CD14-positive monocyte (primary cell): ENCODE data around the gene STRN3. TPM values are rescaled to one million over a fixed set of nuclear protein-coding genes. Genes with fewer than 3 reads are reported as not detected.

Source experiments
- DNase-seq, 3 donors: peaks; one replicate each; pipeline ENCODE4 v3.0.0-alpha.2; 2011 to 2022
- H2AFZ ChIP-seq: 2 replicates; pipeline ENCODE4 v1.6.0; 2012; ENCODE audit warnings: mild to moderate bottlenecking, low read depth, low read length, inconsistent platforms; ENCODE audit not compliant: insufficient read depth, poor library complexity, severe bottlenecking
- H3K27ac ChIP-seq, 2 donors: 1 replicate in 1 of 2; 2 replicates in 1 of 2; pipeline ENCODE4 v1.5.1; 2012 to 2013; ENCODE audit warnings: low read length in 2 of 2, control low read depth in 1 of 2, inconsistent platforms in 1 of 2, low read depth in 1 of 2, mild to moderate bottlenecking in 1 of 2
- H3K27me3 ChIP-seq, 2 donors: one replicate each; pipeline versions ENCODE4 v1.6.0 to v1.6.1; 2011 to 2013; ENCODE audit warnings: low read length in 2 of 2; ENCODE audit not compliant: control insufficient read depth in 2 of 2, insufficient read depth in 2 of 2
- H3K36me3 ChIP-seq, 2 donors: replicated peaks in 1 of 2; 1 replicate in 1 of 2; 2 replicates in 1 of 2; pipeline versions ENCODE4 v1.5.1 to v1.6.1; 2012 to 2013; ENCODE audit warnings: low read length in 2 of 2, control low read depth in 1 of 2, inconsistent platforms in 1 of 2, mild to moderate bottlenecking in 1 of 2; ENCODE audit not compliant: insufficient read depth in 2 of 2, control insufficient read depth in 1 of 2
- H3K4me1 ChIP-seq, 2 donors: 1 replicate in 1 of 2; 2 replicates in 1 of 2; pipeline versions ENCODE4 v1.5.1 to v1.6.1; 2012 to 2013; ENCODE audit warnings: low read length in 2 of 2, control low read depth in 1 of 2, inconsistent platforms in 1 of 2, mild to moderate bottlenecking in 1 of 2, moderate library complexity in 1 of 2; ENCODE audit not compliant: insufficient read depth in 2 of 2, control insufficient read depth in 1 of 2
- H3K4me2 ChIP-seq: replicated peaks from 2 replicates; pipeline ENCODE3; 2012; ENCODE audit warnings: low read length, moderate library complexity, mild to moderate bottlenecking; ENCODE audit not compliant: poor library complexity, severe bottlenecking; ENCODE audit errors: extremely low read depth
- H3K4me3 ChIP-seq, 3 experiments: fragments of 200-600 bp in 1 of 3; sonication (generic) in 1 of 3; replicated peaks in 1 of 3; 1 replicate in 2 of 3; 2 replicates in 1 of 3; pipeline ENCODE4 v1.5.1; 2011 to 2013; ENCODE audit warnings: low read length in 3 of 3, mild to moderate bottlenecking in 3 of 3, control low read depth in 2 of 3, low read depth in 2 of 3, inconsistent platforms in 1 of 3, moderate library complexity in 1 of 3
- H3K79me2 ChIP-seq: 2 replicates; pipeline ENCODE4 v1.6.0; 2012; ENCODE audit warnings: mild to moderate bottlenecking, control low read depth, inconsistent platforms, low read length, moderate library complexity; ENCODE audit not compliant: insufficient read depth
- H3K9ac ChIP-seq: 2 replicates; pipeline ENCODE4 v1.6.0; 2017; ENCODE audit warnings: low read length, mild to moderate bottlenecking; ENCODE audit not compliant: insufficient read depth, poor library complexity, severe bottlenecking
- H3K9me3 ChIP-seq, 2 donors: replicated peaks in 1 of 2; 1 replicate in 1 of 2; 2 replicates in 1 of 2; pipeline versions ENCODE4 v1.5.1 to v1.6.1; 2012 to 2013; ENCODE audit warnings: low read length in 2 of 2, control low read depth in 1 of 2; ENCODE audit not compliant: control insufficient read depth in 1 of 2, insufficient read depth in 1 of 2
- H4K20me1 ChIP-seq: 2 replicates; pipeline ENCODE4 v1.6.0; 2012; ENCODE audit warnings: mild to moderate bottlenecking, low read length, control low read depth, moderate library complexity; ENCODE audit not compliant: insufficient read depth
- H3K27ac Mint-ChIP-seq, 7 donors: one replicate each; pipeline ENCODE4 v1.8.0; 2020; ENCODE audit warnings: mild to moderate bottlenecking in 7 of 7, mixed read lengths in 7 of 7, moderate library complexity in 6 of 7, inconsistent platforms in 2 of 7
- H3K27me3 Mint-ChIP-seq, 3 donors: one replicate each; pipeline ENCODE4 v1.8.0; 2021 to 2022; ENCODE audit warnings: low read depth in 3 of 3, mild to moderate bottlenecking in 3 of 3, mixed read lengths in 3 of 3, moderate library complexity in 3 of 3, inconsistent platforms in 1 of 3
- H3K36me3 Mint-ChIP-seq, 2 donors: one replicate each; pipeline ENCODE4 v1.8.0; 2020; ENCODE audit warnings: mixed read lengths in 2 of 2, inconsistent platforms in 1 of 2, mild to moderate bottlenecking in 1 of 2
- H3K4me1 Mint-ChIP-seq: one replicate; pipeline ENCODE4 v1.8.0; 2020; ENCODE audit warnings: mild to moderate bottlenecking, mixed read lengths
- H3K4me3 Mint-ChIP-seq, 2 donors: one replicate each; pipeline ENCODE4 v1.8.0; 2020; ENCODE audit warnings: mild to moderate bottlenecking in 2 of 2, mixed read lengths in 2 of 2, moderate library complexity in 1 of 2
- H3K9me3 Mint-ChIP-seq, 7 donors: one replicate each; pipeline ENCODE4 v1.8.0; 2020 to 2022; ENCODE audit warnings: mixed read lengths in 7 of 7, mild to moderate bottlenecking in 6 of 7, moderate library complexity in 6 of 7, inconsistent platforms in 2 of 7
- CTCF ChIP-seq: fragments of 200-600 bp; IDR thresholded peaks from one replicate; pipeline ENCODE4 v1.8.0; 2022; ENCODE audit warnings: antibody characterized with exemption, mild to moderate bottlenecking
- intact Hi-C, 2 donors: fragments of 100-400 bp; cut with micrococcal nuclease; formaldehyde crosslinking; loops; one replicate each; pipeline versions ENCODE4 v1.15.0 to v1.15.1; 2023
- polyA plus RNA-seq, 3 donors: library from polyadenylated mRNA; depleted of rRNA in 1 of 3; unstranded in 2 of 3; stranded (reverse) in 1 of 3; fragments of 300-500 nt in 2 of 3; fragments of >200 nt in 1 of 3; fragmentation: Illumina TruSeq in 2 of 3; gene quantifications; 1 replicate in 2 of 3; 2 replicates in 1 of 3; pipeline ENCODE4 v1.2.3, GENCODE V29; 2012 to 2021

Gene STRN3
- polyA plus RNA-seq, 3 donors: 1.0 to 12.0 (median 3.8) TPM

GRCh38 chr14:30990770-30991169 is 35.4 kb downstream of the STRN3 start:
- DNase-seq: no peak
- H4K20me1 ChIP-seq: peaks cover 85% of the 10 kb centered on the region
- no peak overlapping the region for H2AFZ ChIP-seq
- H3K9ac ChIP-seq: no peak overlapping the region
- H3K27ac ChIP-seq: peak overlapping the region in 1 of 2 donors; percentile 47
- no peak overlapping the region for H3K4me3 ChIP-seq
- peaks cover 89% of the 10 kb centered on the region for H3K79me2 ChIP-seq
- H3K4me1 ChIP-seq: peaks cover 14 to 25% of the 10 kb centered on the region in 2 donors
- no peak for TF ChIP-seq CTCF
- H3K27me3 ChIP-seq: no peaks in the 10 kb centered on the region
- H3K36me3 ChIP-seq: no peaks in the 10 kb centered on the region
- no peak overlapping the region for H3K4me2 ChIP-seq
- Mint-ChIP-seq H3K4me3 (no peak overlapping the region), H3K9me3 (no peaks in the 10 kb centered on the region), H3K27me3 (no peaks in the 10 kb centered on the region), H3K27ac (peak overlapping the region in 1 of 7 donors; percentile 26), H3K4me1 (peaks cover 29% of the 10 kb centered on the region), H3K36me3 (peaks cover 3 to 8% of the 10 kb centered on the region in 2 donors)
- intact Hi-C loops: no loop called here
- H3K9me3 ChIP-seq: no peaks in the 10 kb centered on the region

- no peak for DNase-seq
- Histone ChIP-seq H4K20me1 (peaks cover 73% of the 10 kb centered on the region), H2AFZ (no peak overlapping the region), H3K27ac (no peak overlapping the region), H3K4me2 (no peak overlapping the region), H3K36me3 (no peaks in the 10 kb centered on the region), H3K4me1 (peaks cover 9 to 14% of the 10 kb centered on the region in 2 donors), H3K9me3 (no peaks in the 10 kb centered on the region), H3K4me3 (no peak overlapping the region), H3K9ac (no peak overlapping the region), H3K79me2 (peaks cover 82% of the 10 kb centered on the region), H3K27me3 (no peaks in the 10 kb centered on the region)
- Mint-ChIP-seq H3K27ac (peak overlapping the region in 2 of 7 donors; percentile 38 to 57), H3K4me1 (peaks cover 18% of the 10 kb centered on the region), H3K36me3 (peaks cover 3 to 16% of the 10 kb centered on the region in 2 donors), H3K9me3 (no peaks in the 10 kb centered on the region), H3K4me3 (no peak overlapping the region), H3K27me3 (no peaks in the 10 kb centered on the region)
- no peak for TF ChIP-seq CTCF
- intact Hi-C loops: loop anchor here in 1 of 2 donors (10.0 kb wide), 1 partner anchor 46 kb away; no protein-coding TSS in a partner anchor
Observed at GRCh38 chr14:30988509-30988908, 37.7 kb downstream of the STRN3 start.
